ENCODE results near the gene MED14. TPM values are rescaled to one million over a fixed set of nuclear protein-coding genes. Genes with fewer than 3 reads are reported as not detected.

Gene MED14
- total RNA-seq, 1 donor, result 29.4 TPM

Other genes starting within 250 kb of the MED14 start
- 75.7 and 94.6 TPM in 2 replicates for gene ATP6AP2, start 154.6 kb downstream of the MED14 start, total RNA-seq
- gene MPC1L, start 112.1 kb downstream of the MED14 start, total RNA-seq, result not detected in 2 replicates
- gene CXorf38, start 88.0 kb downstream of the MED14 start, total RNA-seq, result 13.2 and 19.9 TPM in 2 replicates